Measurements from ENCODE around the gene SLC10A7. TPM values are rescaled to one million over a fixed set of nuclear protein-coding genes. Genes with fewer than 3 reads are reported as not detected.

SLC10A7 gene
- total RNA-seq, 1 donor from 2014 or later: 17.0 TPM

GRCh38 chr4:146446555-146446954 is 75.2 kb downstream of the SLC10A7 start:
- DNase-seq (ENCODE audit: low spot score): no peak
- no peak for ATAC-seq
- intact Hi-C loops (cut with DNase I): no loop called here

- DNase-seq (ENCODE audit: low spot score): no peak
- ATAC-seq: no peak
- intact Hi-C loops (cut with DNase I): no loop called here
Observed at GRCh38 chr4:146445198-146446150, 76.3 kb downstream of the SLC10A7 start.

- ATAC-seq: no peak
- DNase-seq (ENCODE audit: low spot score): no peak
- intact Hi-C loops (cut with DNase I): no loop called here
Observed at GRCh38 chr4:146443525-146443924, 78.2 kb downstream of the SLC10A7 start.

- intact Hi-C loops (cut with DNase I): no loop called here
- ATAC-seq: no peak
- DNase-seq (ENCODE audit: low spot score): no peak
Observed at GRCh38 chr4:146442801-146443200, 78.9 kb downstream of the SLC10A7 start.

GRCh38 chr4:146439999-146440398 is 81.7 kb downstream of the SLC10A7 start:
- intact Hi-C loops (cut with DNase I): no loop called here
- DNase-seq (ENCODE audit: low spot score) (no peak), ATAC-seq (no peak)

- DNase-seq (ENCODE audit: low spot score) (no peak), ATAC-seq (no peak)
- intact Hi-C loops (cut with DNase I): no loop called here
Observed at GRCh38 chr4:146439437-146439836, 82.3 kb downstream of the SLC10A7 start.

GRCh38 chr4:146437778-146438177 is 84.0 kb downstream of the SLC10A7 start:
- ATAC-seq (no peak), DNase-seq (ENCODE audit: low spot score) (no peak)
- intact Hi-C loops (cut with DNase I): no loop called here

GRCh38 chr4:146436423-146437162 is 85.1 kb downstream of the SLC10A7 start:
- intact Hi-C loops (cut with DNase I): no loop called here
- DNase-seq (ENCODE audit: low spot score) (no peak), ATAC-seq (no peak)

- DNase-seq (ENCODE audit: low spot score): no peak
- ATAC-seq: no peak
- intact Hi-C loops (cut with DNase I): no loop called here
Observed at GRCh38 chr4:146435962-146436361, 85.8 kb downstream of the SLC10A7 start.

- ATAC-seq (no peak), DNase-seq (ENCODE audit: low spot score) (no peak)
- intact Hi-C loops (cut with DNase I): no loop called here
Observed at GRCh38 chr4:146432065-146432464, 89.7 kb downstream of the SLC10A7 start.

- ATAC-seq (no peak), DNase-seq (ENCODE audit: low spot score) (no peak)
- intact Hi-C loops (cut with DNase I): no loop called here
Observed at GRCh38 chr4:146428298-146428697, 93.4 kb downstream of the SLC10A7 start.

GRCh38 chr4:146417822-146418221 is 103.9 kb downstream of the SLC10A7 start:
- DNase-seq (ENCODE audit: low spot score) (no peak), ATAC-seq (no peak)
- intact Hi-C loops (cut with DNase I): no loop called here

GRCh38 chr4:146415829-146416228 is 105.9 kb downstream of the SLC10A7 start:
- ATAC-seq: no peak

GRCh38 chr4:146407669-146408084 is 114.1 kb downstream of the SLC10A7 start:
- no peak for DNase-seq (ENCODE audit: low spot score)
- no peak for ATAC-seq
- intact Hi-C loops (cut with DNase I): no loop called here

More at GRCh38 chr4:146415829-146416228, 105.9 kb downstream of the SLC10A7 start:
- intact Hi-C loops (cut with DNase I): no loop called here
- DNase-seq (ENCODE audit: low spot score): no peak

- ATAC-seq (no peak), DNase-seq (ENCODE audit: low spot score) (no peak)
- intact Hi-C loops (cut with DNase I): no loop called here
Observed at GRCh38 chr4:146407257-146407656, 114.5 kb downstream of the SLC10A7 start.

GRCh38 chr4:146401274-146401673 is 120.5 kb downstream of the SLC10A7 start:
- no peak for ATAC-seq
- DNase-seq (ENCODE audit: low spot score): no peak
- intact Hi-C loops (cut with DNase I): no loop called here

- intact Hi-C loops (cut with DNase I): no loop called here
- no peak for DNase-seq (ENCODE audit: low spot score)
- no peak for ATAC-seq
Observed at GRCh38 chr4:146398896-146399445, 122.8 kb downstream of the SLC10A7 start.

- DNase-seq (ENCODE audit: low spot score) (no peak), ATAC-seq (no peak)
- intact Hi-C loops (cut with DNase I): no loop called here
Observed at GRCh38 chr4:146398404-146398803, 123.3 kb downstream of the SLC10A7 start.

- DNase-seq (ENCODE audit: low spot score): no peak
- intact Hi-C loops (cut with DNase I): no loop called here
- no peak for ATAC-seq
Observed at GRCh38 chr4:146389561-146389960, 132.2 kb downstream of the SLC10A7 start.

- DNase-seq (ENCODE audit: low spot score) (no peak), ATAC-seq (no peak)
- intact Hi-C loops (cut with DNase I): no loop called here
Observed at GRCh38 chr4:146382194-146382593, 139.5 kb downstream of the SLC10A7 start.
